SW480 (cell line): Measurements from ENCODE around the gene DDX23.
A peak's percentile ranks its signal among the peaks of the same experiment; 100 is the strongest.
"Not testable (repeated sequence)": the region's sequence is repeated elsewhere in the genome, so short reads cannot be mapped to it uniquely, and the experiment has no call there.

Experiments
- DNase-seq: peaks from one replicate; pipeline ENCODE4 v3.0.0-alpha.2; 2016; ENCODE audit warnings: low spot score

DDX23 gene

GRCh38 chr12:48851883-48852733 lies at the start of gene DDX23:
DDX23 (minus strand) TSS chr12:48852163; CDS start chr12:48845782, 6,381 bp downstream.
- DNase-seq, result peak; percentile 97

GRCh38 chr12:48901278-48901677 lies 49.3 kb upstream of the DDX23 start:
- DNase-seq, result no peak

- no peak for DNase-seq
These were observed 47.7 kb upstream of the DDX23 start for GRCh38 chr12:48899651-48900050.

GRCh38 chr12:48894271-48894670 lies 42.3 kb upstream of the DDX23 start:
- DNase-seq, result no peak

GRCh38 chr12:48890657-48891418 lies 38.9 kb upstream of the DDX23 start:
- peak; percentile 57 for DNase-seq

- DNase-seq, result no peak
These were observed 37.7 kb upstream of the DDX23 start for GRCh38 chr12:48889679-48890078.

- DNase-seq, result no peak
These were observed 31.6 kb upstream of the DDX23 start for GRCh38 chr12:48883305-48884161.

- DNase-seq, result no peak
These were observed 31.0 kb upstream of the DDX23 start for GRCh38 chr12:48882972-48883304.

- no peak for DNase-seq
These were observed 30.3 kb upstream of the DDX23 start for GRCh38 chr12:48882315-48882687.

- no peak for DNase-seq
These were observed 29.8 kb upstream of the DDX23 start for GRCh38 chr12:48881686-48882314.

- no peak for DNase-seq
These were observed 28.7 kb upstream of the DDX23 start for GRCh38 chr12:48880647-48881046.

GRCh38 chr12:48878548-48878947 lies 26.6 kb upstream of the DDX23 start:
- DNase-seq, result no peak

- DNase-seq, result no peak
These were observed 24.1 kb upstream of the DDX23 start for GRCh38 chr12:48875944-48876515.

GRCh38 chr12:48873534-48873933 lies 21.6 kb upstream of the DDX23 start:
- not testable (repeated sequence) for DNase-seq

GRCh38 chr12:48873096-48873495 lies 21.1 kb upstream of the DDX23 start:
- DNase-seq, result no peak

- DNase-seq, result no peak
These were observed 17.2 kb upstream of the DDX23 start for GRCh38 chr12:48869191-48869590.

- DNase-seq, result no peak
These were observed 16.5 kb upstream of the DDX23 start for GRCh38 chr12:48868451-48868850.

GRCh38 chr12:48866052-48866711 lies 14.2 kb upstream of the DDX23 start:
- DNase-seq, result no peak

- peak; percentile 91 for DNase-seq
These were observed 13.5 kb upstream of the DDX23 start, which contains the start of gene RND1 for GRCh38 chr12:48865281-48866051. RND1 (minus strand) TSS chr12:48865870; CDS start chr12:48865767, 103 bp downstream.

GRCh38 chr12:48863291-48863690 lies 11.3 kb upstream of the DDX23 start:
- no peak for DNase-seq
